Central memory CD8-positive, alpha-beta T cell (primary cell): ENCODE results near the gene IFIT3.
"Not testable (repeated sequence)": the region's sequence is repeated elsewhere in the genome, so short reads cannot be mapped to it uniquely, and the experiment has no call there.

Experiments
- ATAC-seq: fragments of 150-1000 bp; cut with Tn5 transposase; replicated peaks from 2 replicates; pipeline ENCODE4 v1.10.0; 2022; ENCODE audit warnings: mild to moderate bottlenecking, moderate FRiP score, moderate number of reproducible peaks; ENCODE audit not compliant: poor library complexity, severe bottlenecking; ENCODE audit errors: extremely low read depth
- DNase-seq, 2 donors: peaks; one replicate each; pipeline ENCODE4 v3.0.0; 2021; ENCODE audit warnings: low spot score in 2 of 2
- H3K27ac Mint-ChIP-seq: one replicate; pipeline ENCODE4 v1.8.0; 2022; ENCODE audit warnings: low read depth, mild to moderate bottlenecking, moderate library complexity, mixed read lengths
- H3K27me3 Mint-ChIP-seq: one replicate; pipeline ENCODE4 v1.8.0; 2022; ENCODE audit warnings: mixed read lengths
- H3K36me3 Mint-ChIP-seq: one replicate; pipeline ENCODE4 v1.8.0; 2022; ENCODE audit warnings: mild to moderate bottlenecking, moderate library complexity, mixed read lengths; ENCODE audit not compliant: insufficient read depth
- H3K4me1 Mint-ChIP-seq: one replicate; pipeline ENCODE4 v1.8.0; 2022; ENCODE audit warnings: mixed read lengths
- H3K4me3 Mint-ChIP-seq: one replicate; pipeline ENCODE4 v1.8.0; 2022; ENCODE audit warnings: mild to moderate bottlenecking, moderate library complexity, mixed read lengths
- H3K9me3 Mint-ChIP-seq: one replicate; pipeline ENCODE4 v1.8.0; 2022; ENCODE audit warnings: mixed read lengths

IFIT3 gene

GRCh38 chr10:89344156-89344555 lies 16.4 kb downstream of the IFIT3 start:
- no peak overlapping the region for H3K27ac Mint-ChIP-seq
- no peaks in the 10 kb centered on the region for H3K9me3 Mint-ChIP-seq
- DNase-seq (no peak), ATAC-seq (no peak)
- no peaks in the 10 kb centered on the region for H3K4me1 Mint-ChIP-seq
- no peak overlapping the region for H3K4me3 Mint-ChIP-seq
- peaks cover 2% of the 10 kb centered on the region for H3K36me3 Mint-ChIP-seq
- peaks cover 45% of the 10 kb centered on the region for H3K27me3 Mint-ChIP-seq

DNA sequence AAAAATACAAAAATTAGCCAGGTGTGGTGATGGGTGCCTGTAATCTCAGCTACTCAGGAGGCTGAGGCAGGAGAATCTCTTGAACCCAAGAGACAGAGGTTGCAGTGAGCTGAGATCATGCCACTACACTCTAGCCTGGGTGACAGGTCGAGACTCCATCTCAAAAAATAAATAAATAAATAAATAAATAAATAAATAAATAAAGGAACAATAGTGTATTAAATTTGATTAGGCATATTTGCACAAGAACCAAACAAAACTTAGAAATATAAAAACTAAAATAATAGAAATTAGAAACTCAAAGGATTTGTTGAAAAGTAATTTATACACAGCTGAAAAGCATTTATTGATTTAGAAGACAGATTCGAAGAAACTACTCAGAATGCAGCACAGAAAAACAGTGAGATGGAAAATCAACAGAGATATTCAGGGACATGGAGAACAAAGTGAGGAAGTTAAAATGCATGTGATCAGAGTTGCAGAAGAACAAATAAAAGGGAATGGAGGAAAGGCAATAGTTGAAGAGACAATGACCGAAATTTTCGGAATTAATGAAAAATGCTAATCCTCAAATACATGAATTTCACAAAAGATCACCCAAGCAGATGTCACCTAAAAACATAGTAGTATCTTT lies 17.7 kb downstream of the IFIT3 start:
- ATAC-seq (no peak), DNase-seq (no peak)
- Mint-ChIP-seq H3K36me3 (no peaks in the 10 kb centered on the region), H3K4me1 (no peaks in the 10 kb centered on the region), H3K9me3 (no peaks in the 10 kb centered on the region), H3K27ac (no peak overlapping the region), H3K4me3 (no peak overlapping the region), H3K27me3 (peaks cover 35% of the 10 kb centered on the region)

GRCh38 chr10:89346405-89347254 lies 18.8 kb downstream of the IFIT3 start:
- DNase-seq, result no peak

GRCh38 chr10:89347701-89348457 lies 20.1 kb downstream of the IFIT3 start:
- DNase-seq, result no peak
- Mint-ChIP-seq H3K9me3 (no peaks in the 10 kb centered on the region), H3K27me3 (peaks cover 41% of the 10 kb centered on the region), H3K36me3 (no peaks in the 10 kb centered on the region), H3K4me1 (no peaks in the 10 kb centered on the region), H3K27ac (no peak overlapping the region), H3K4me3 (no peak overlapping the region)
- ATAC-seq, result no peak

More at GRCh38 chr10:89346405-89347254, 18.8 kb downstream of the IFIT3 start:
- Mint-ChIP-seq H3K27ac (no peak overlapping the region), H3K4me3 (no peak overlapping the region), H3K9me3 (no peaks in the 10 kb centered on the region), H3K4me1 (no peaks in the 10 kb centered on the region), H3K36me3 (no peaks in the 10 kb centered on the region), H3K27me3 (peaks cover 35% of the 10 kb centered on the region)
- ATAC-seq, result no peak

- no peak for DNase-seq
- ATAC-seq, result no peak
- no peak overlapping the region for H3K4me3 Mint-ChIP-seq
- no peak overlapping the region for H3K27ac Mint-ChIP-seq
- H3K4me1 Mint-ChIP-seq, result no peaks in the 10 kb centered on the region
- H3K36me3 Mint-ChIP-seq, result no peaks in the 10 kb centered on the region
- peaks cover 41% of the 10 kb centered on the region for H3K27me3 Mint-ChIP-seq
- no peaks in the 10 kb centered on the region for H3K9me3 Mint-ChIP-seq
Observed at GRCh38 chr10:89348481-89348880, 20.7 kb downstream of the IFIT3 start.

- no peaks in the 10 kb centered on the region for H3K4me1 Mint-ChIP-seq
- ATAC-seq, result no peak
- H3K27me3 Mint-ChIP-seq, result peaks cover 41% of the 10 kb centered on the region
- H3K4me3 Mint-ChIP-seq, result no peak overlapping the region
- no peak overlapping the region for H3K27ac Mint-ChIP-seq
- DNase-seq, result no peak
- no peaks in the 10 kb centered on the region for H3K9me3 Mint-ChIP-seq
- no peaks in the 10 kb centered on the region for H3K36me3 Mint-ChIP-seq
Observed at GRCh38 chr10:89348975-89349374, 21.2 kb downstream of the IFIT3 start.

DNA sequence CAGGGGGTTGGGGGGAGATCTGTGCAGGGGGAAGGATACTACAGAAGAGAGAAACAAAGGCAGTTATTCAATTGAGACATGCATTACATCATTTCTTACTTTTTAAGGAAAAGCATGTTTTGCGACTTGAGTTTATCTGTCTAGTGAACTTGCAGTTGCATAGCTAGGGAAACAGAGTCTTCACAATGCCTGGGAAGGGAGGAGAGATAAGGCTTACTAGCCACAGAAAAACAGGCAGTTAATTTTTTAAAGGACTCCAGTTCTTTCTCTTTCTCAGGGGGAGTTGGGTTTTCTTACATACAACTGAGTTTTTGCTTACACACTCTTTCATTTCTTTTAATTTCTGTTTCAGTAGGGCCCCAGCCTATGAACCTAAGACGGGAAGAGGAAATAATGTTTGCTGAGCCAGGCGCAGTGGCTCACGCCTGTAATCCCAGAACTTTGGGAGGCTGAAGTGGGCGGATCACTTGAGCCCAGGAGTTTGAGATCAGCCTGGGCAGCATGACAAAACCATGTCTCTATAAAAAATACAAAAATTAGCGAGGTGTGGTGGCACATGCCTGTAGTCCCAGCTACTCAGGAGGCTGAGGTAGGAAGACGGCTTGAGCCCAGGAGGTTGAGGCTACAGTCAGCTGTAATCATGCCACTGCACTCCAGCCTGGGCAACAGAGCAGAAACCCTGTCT lies 23.0 kb downstream of the IFIT3 start:
- ATAC-seq, H3K36me3 Mint-ChIP-seq, H3K4me1 Mint-ChIP-seq, H3K27ac Mint-ChIP-seq, DNase-seq, H3K4me3 Mint-ChIP-seq, H3K9me3 Mint-ChIP-seq: not testable (repeated sequence)
- peaks cover 45% of the 10 kb centered on the region for H3K27me3 Mint-ChIP-seq

GRCh38 chr10:89351412-89351779 lies 23.6 kb downstream of the IFIT3 start:
- no peaks in the 10 kb centered on the region for H3K36me3 Mint-ChIP-seq
- H3K27ac Mint-ChIP-seq, result no peak overlapping the region
- DNase-seq, result no peak
- H3K27me3 Mint-ChIP-seq, result peaks cover 41% of the 10 kb centered on the region
- H3K4me1 Mint-ChIP-seq, result no peaks in the 10 kb centered on the region
- H3K4me3 Mint-ChIP-seq, result no peak overlapping the region
- no peak for ATAC-seq
- no peaks in the 10 kb centered on the region for H3K9me3 Mint-ChIP-seq

DNA sequence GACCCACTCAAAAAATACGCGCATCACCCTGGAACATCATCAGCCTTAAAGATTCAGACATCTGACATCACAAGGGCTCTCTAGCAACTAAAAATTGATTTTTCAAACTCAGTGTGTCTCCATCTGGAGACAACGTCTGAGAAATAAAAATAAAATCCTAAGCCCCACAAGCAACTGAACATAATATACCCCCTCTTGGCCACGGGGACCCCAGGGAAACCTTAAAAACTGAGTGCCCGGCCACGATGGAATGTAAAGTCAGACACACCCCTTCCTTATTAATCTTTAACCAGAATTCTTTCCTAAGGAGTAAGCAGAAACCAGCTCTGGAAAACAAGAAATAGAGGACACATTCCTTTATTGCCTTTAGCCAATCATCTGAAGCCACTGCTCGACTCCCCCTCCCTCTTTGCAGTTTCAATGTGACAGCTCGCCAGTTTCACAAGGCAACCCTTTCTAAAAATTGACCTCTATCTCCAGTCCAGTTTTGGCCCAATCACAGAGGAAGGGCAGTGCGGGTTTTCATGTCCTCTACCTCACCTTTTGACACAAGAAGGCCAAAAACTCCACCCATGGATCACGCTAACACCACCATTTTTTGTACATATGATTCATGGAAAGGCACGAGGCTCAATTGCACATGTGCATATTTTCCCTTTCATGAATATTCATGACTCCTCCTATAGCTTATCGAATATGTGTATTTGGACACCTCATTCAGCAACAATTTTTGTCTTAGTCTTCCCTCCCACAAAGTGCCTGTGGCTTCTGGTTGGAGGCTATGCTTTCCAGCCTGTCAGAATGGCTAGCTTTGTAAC lies 24.2 kb downstream of the IFIT3 start:
- peaks cover 36% of the 10 kb centered on the region for H3K27me3 Mint-ChIP-seq
- H3K4me1 Mint-ChIP-seq, result no peaks in the 10 kb centered on the region
- H3K27ac Mint-ChIP-seq, result no peak overlapping the region
- no peaks in the 10 kb centered on the region for H3K9me3 Mint-ChIP-seq
- H3K4me3 Mint-ChIP-seq, result no peak overlapping the region
- DNase-seq, result no peak
- no peaks in the 10 kb centered on the region for H3K36me3 Mint-ChIP-seq
- no peak for ATAC-seq

- H3K27ac Mint-ChIP-seq, result no peak overlapping the region
- no peaks in the 10 kb centered on the region for H3K9me3 Mint-ChIP-seq
- H3K27me3 Mint-ChIP-seq, result peaks cover 36% of the 10 kb centered on the region
- ATAC-seq (no peak), DNase-seq (no peak)
- H3K36me3 Mint-ChIP-seq, result no peaks in the 10 kb centered on the region
- no peak overlapping the region for H3K4me3 Mint-ChIP-seq
- no peaks in the 10 kb centered on the region for H3K4me1 Mint-ChIP-seq
Observed at GRCh38 chr10:89352802-89353201, 25.0 kb downstream of the IFIT3 start.

GRCh38 chr10:89355394-89355931 lies 27.7 kb downstream of the IFIT3 start:
- H3K36me3 Mint-ChIP-seq, result no peaks in the 10 kb centered on the region
- H3K4me3 Mint-ChIP-seq, result no peak overlapping the region
- no peaks in the 10 kb centered on the region for H3K9me3 Mint-ChIP-seq
- H3K4me1 Mint-ChIP-seq, result no peaks in the 10 kb centered on the region
- H3K27ac Mint-ChIP-seq, result no peak overlapping the region
- no peak for ATAC-seq
- peaks cover 36% of the 10 kb centered on the region for H3K27me3 Mint-ChIP-seq
- DNase-seq, result no peak
